Stomach (tissue), 9 donors: ENCODE results near the gene ANKS1B. TPM values are rescaled to one million over a fixed set of nuclear protein-coding genes. Genes with fewer than 3 reads are reported as not detected.

Experiments used
- DNase-seq, 2 donors: peaks; one replicate each; pipeline versions ENCODE4 v3.0.0 to v3.0.0-alpha.2; 2013 to 2019
- H3K27ac ChIP-seq, 5 donors: fragments of 200-600 bp in 4 of 5; sonication (generic) in 4 of 5; one replicate each; pipeline ENCODE4 v1.5.1; 2013 to 2019; ENCODE audit warnings: mild to moderate bottlenecking in 1 of 5, moderate library complexity in 1 of 5
- H3K27me3 ChIP-seq, 3 donors: fragments of 200-600 bp; sonication (generic); one replicate each; pipeline ENCODE4 v1.5.1; 2017 to 2019; ENCODE audit warnings: mixed run types in 1 of 3
- H3K36me3 ChIP-seq, 4 donors: fragments of 200-600 bp; sonication (generic); 1 replicate in 3 of 4; 2 replicates in 1 of 4; pipeline ENCODE4 v1.5.1; 2016 to 2019
- H3K4me1 ChIP-seq, 4 donors: fragments of 200-600 bp; sonication (generic); one replicate each; pipeline ENCODE4 v1.5.1; 2016 to 2019
- H3K4me3 ChIP-seq, 4 donors: fragments of 200-600 bp; sonication (generic) in 3 of 4; one replicate each; pipeline ENCODE4 v1.5.1; 2016 to 2019; ENCODE audit warnings: mild to moderate bottlenecking in 1 of 4
- H3K9me3 ChIP-seq, 4 donors: fragments of 200-600 bp; sonication (generic); one replicate each; pipeline ENCODE4 v1.5.1; 2016 to 2019
- CTCF ChIP-seq, 7 experiments: fragments of 450-650 bp in 4 of 7; fragments of 200-600 bp in 3 of 7; sonication (generic) in 3 of 7; IDR thresholded peaks; one replicate each; pipeline ENCODE4 v1.5.1; 2016 to 2019; ENCODE audit warnings: antibody characterized with exemption in 7 of 7, control low read depth in 2 of 7, mild to moderate bottlenecking in 1 of 7
- EP300 ChIP-seq: sonication (generic); formaldehyde crosslinking; IDR thresholded peaks from one replicate; pipeline ENCODE4 v1.6.1; 2017; ENCODE audit warnings: antibody characterized with exemption
- POLR2A ChIP-seq, 4 donors: fragments of 450-650 bp; IDR thresholded peaks; one replicate each; pipeline ENCODE4 v1.6.1; 2016; ENCODE audit warnings: antibody characterized with exemption in 4 of 4, control low read depth in 2 of 4, mild to moderate bottlenecking in 1 of 4, moderate library complexity in 1 of 4
- POLR2AphosphoS5 ChIP-seq, 3 donors: sonication (generic); formaldehyde crosslinking; IDR thresholded peaks; one replicate each; pipeline ENCODE4 v1.6.1; 2016; ENCODE audit warnings: antibody characterized with exemption in 3 of 3
- whole genome bisulfite sequencing, 5 donors: extraction: QIAGEN DNeasy Blood & Tissue Kit in 3 of 5; methylation state at CpG; one replicate each; pipeline versions ENCODE4 v1.1.5 to v1.1.7; 2013 to 2018; 5-methylcytosine and 5-hydroxymethylcytosine counted together
- intact Hi-C: fragments of 100-400 bp; cut with DNase I; formaldehyde crosslinking; loops from one replicate; pipeline ENCODE4 v1.15.1; 2023; ENCODE audit warnings: low total_unique reads
- polyA plus RNA-seq, 3 donors: library from polyadenylated mRNA; stranded (reverse); fragments of 200-250 nt; gene quantifications; one replicate each; pipeline ENCODE4 v1.2.3, GENCODE V29; 2013
- total RNA-seq, 5 donors: library from RNA; depleted of rRNA; stranded (reverse); fragments of >200 nt; gene quantifications; one replicate each; pipeline versions ENCODE4 v1.1.0 to v1.2.3, GENCODE V29; 2014 to 2016
- donor health status: healthy with polysubstance abuse.
- donor health status: Bipolar disorder and iron deficiency.
- donor health status: healthy.

Gene ANKS1B
- total and polyA plus RNA-seq, 8 donors: 0.73 to 26.8 (median 2.2) TPM; not detected in 2

- DNase-seq: no peak
- no peaks in the 10 kb centered on the region for H3K9me3 ChIP-seq
- no peak overlapping the region for H3K4me3 ChIP-seq
- H3K4me1 ChIP-seq: no peaks in the 10 kb centered on the region
- intact Hi-C loops: no loop called here
- peaks cover 0 to 91% (median 81%) of the 10 kb centered on the region in 4 donors for H3K36me3 ChIP-seq
- no peak for TF ChIP-seq CTCF (IDR thresholded peaks at IDR 0.05)
- no peak for TF ChIP-seq POLR2A (IDR thresholded peaks at IDR 0.05)
- TF ChIP-seq EP300: no peak
- no peak for TF ChIP-seq POLR2AphosphoS5 (IDR thresholded peaks at IDR 0.05)
- WGBS, 5 donors: 93 to 98% (median 97%) methylated on average over 6 of the region's 6 CpGs
- H3K27ac ChIP-seq: no peak overlapping the region
- no peaks in the 10 kb centered on the region for H3K27me3 ChIP-seq
Observed at GRCh38 chr12:98719515-98720504, 1264.9 kb downstream of the ANKS1B start.

DNA sequence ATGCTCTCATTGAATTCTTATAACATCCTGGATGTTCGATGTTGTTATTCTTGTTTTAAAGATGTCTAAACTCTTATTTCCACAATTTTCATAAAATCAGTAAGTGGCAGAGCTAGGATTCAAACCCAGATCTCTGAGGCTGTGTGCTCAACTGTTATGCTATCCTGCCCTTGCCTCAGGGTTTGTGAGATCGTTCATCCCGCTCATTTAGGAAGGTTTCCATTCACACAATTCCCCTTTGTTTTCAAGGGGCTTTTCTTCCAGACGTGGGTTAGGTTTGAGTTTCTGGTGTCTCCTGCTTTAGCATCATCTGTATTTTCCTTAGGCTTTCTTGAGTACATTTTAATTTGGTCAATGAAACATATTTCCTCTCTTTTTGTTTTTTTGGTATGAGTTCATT, 1270.3 kb downstream of the ANKS1B start:
- H3K4me1 ChIP-seq: no peaks in the 10 kb centered on the region
- no peak overlapping the region for H3K4me3 ChIP-seq
- 88 to 94% (median 89%) methylated on average over 4 of the region's 4 CpGs for WGBS, 5 donors
- H3K27me3 ChIP-seq: no peaks in the 10 kb centered on the region
- H3K36me3 ChIP-seq: peaks cover 12 to 97% (median 80%) of the 10 kb centered on the region in 4 donors
- no peak for TF ChIP-seq POLR2AphosphoS5 (IDR thresholded peaks at IDR 0.05)
- no peak for TF ChIP-seq POLR2A (IDR thresholded peaks at IDR 0.05)
- no peak overlapping the region for H3K27ac ChIP-seq
- intact Hi-C loops: no loop called here
- DNase-seq: no peak
- no peaks in the 10 kb centered on the region for H3K9me3 ChIP-seq

DNA sequence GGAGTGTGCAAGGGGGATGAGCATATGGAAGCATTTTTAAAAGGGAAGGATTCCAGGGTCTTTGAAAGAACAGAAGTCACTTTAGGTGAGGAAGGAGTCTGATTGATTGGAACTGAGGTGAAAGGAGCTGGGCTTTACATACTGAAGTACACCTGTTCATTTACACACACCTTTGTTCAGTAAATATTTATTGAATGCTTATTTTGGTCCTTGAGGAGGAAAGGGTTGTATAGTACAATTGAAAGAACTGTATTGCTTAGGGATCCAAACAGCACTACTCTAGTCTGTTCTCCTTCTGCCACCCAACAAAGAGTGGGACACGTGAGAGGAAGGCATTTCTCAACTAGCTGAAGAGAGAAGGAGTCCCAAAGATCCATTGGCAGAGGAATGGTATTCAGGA, 1275.7 kb downstream of the ANKS1B start:
- intact Hi-C loops: no loop called here

GRCh38 chr12:98701166-98701565, 1283.6 kb downstream of the ANKS1B start:
- peaks cover 0 to 14% (median 0%) of the 10 kb centered on the region in 4 donors for H3K4me1 ChIP-seq

More for the DNA sequence above, 1275.7 kb downstream of the ANKS1B start:
- peaks cover 20 to 89% (median 79%) of the 10 kb centered on the region in 4 donors for H3K36me3 ChIP-seq
- no peaks in the 10 kb centered on the region for H3K4me1 ChIP-seq
- TF ChIP-seq POLR2AphosphoS5 (IDR thresholded peaks at IDR 0.05) (no peak), CTCF (IDR thresholded peaks at IDR 0.05) (no peak), EP300 (no peak), POLR2A (IDR thresholded peaks at IDR 0.05) (no peak)
- no peaks in the 10 kb centered on the region for H3K9me3 ChIP-seq
- DNase-seq: no peak
- WGBS, 5 donors: 82 to 100% (median 96%) methylated on average over 1 of the region's 1 CpG
- no peaks in the 10 kb centered on the region for H3K27me3 ChIP-seq
- H3K4me3 ChIP-seq: no peak overlapping the region
- H3K27ac ChIP-seq: no peak overlapping the region

More at GRCh38 chr12:98701166-98701565, 1283.6 kb downstream of the ANKS1B start:
- Histone ChIP-seq H3K9me3 (no peaks in the 10 kb centered on the region), H3K36me3 (peaks cover 0 to 59% (median 40%) of the 10 kb centered on the region in 4 donors), H3K4me3 (no peak overlapping the region), H3K27me3 (no peaks in the 10 kb centered on the region), H3K27ac (no peak overlapping the region)
- WGBS, 5 donors: 11 to 35% (median 24%) methylated on average over 1 of the region's 1 CpG
- no peak for DNase-seq
- intact Hi-C loops: no loop called here
- no peak for TF ChIP-seq POLR2A (IDR thresholded peaks at IDR 0.05)
- no peak for TF ChIP-seq CTCF (IDR thresholded peaks at IDR 0.05)
- no peak for TF ChIP-seq POLR2AphosphoS5 (IDR thresholded peaks at IDR 0.05)
- TF ChIP-seq EP300: no peak
